ENCODE data around the gene ODAM.
"Not testable (repeated sequence)": the region's sequence is repeated elsewhere in the genome, so short reads cannot be mapped to it uniquely, and the experiment has no call there.

Gene ODAM

GRCh38 chr4:70183940-70184246, 11.6 kb upstream of the ODAM start:
- Histone ChIP-seq H3K4me1 (ENCODE audit: control insufficient read depth, insufficient read depth, low read length) (no peaks in the 10 kb centered on the region), H3K4me3 (ENCODE audit: low read depth, low read length) (no peak overlapping the region), H3K36me3 (ENCODE audit: control insufficient read depth, insufficient read depth, low read length) (no peaks in the 10 kb centered on the region), H3K9me3 (ENCODE audit: control insufficient read depth, insufficient read depth, low read length) (no peaks in the 10 kb centered on the region), H3K9ac (ENCODE audit: low read depth, low read length) (no peak overlapping the region), H3K27me3 (ENCODE audit: control insufficient read depth, insufficient read depth, low read length) (no peaks in the 10 kb centered on the region)

GRCh38 chr4:70187216-70187615, 8.3 kb upstream of the ODAM start:
- H3K27me3 ChIP-seq (ENCODE audit: control insufficient read depth, insufficient read depth, low read length): no peaks in the 10 kb centered on the region
- no peaks in the 10 kb centered on the region for H3K9me3 ChIP-seq (ENCODE audit: control insufficient read depth, insufficient read depth, low read length)
- H3K9ac ChIP-seq (ENCODE audit: low read depth, low read length): no peak overlapping the region
- no peaks in the 10 kb centered on the region for H3K36me3 ChIP-seq (ENCODE audit: control insufficient read depth, insufficient read depth, low read length)
- H3K4me1 ChIP-seq (ENCODE audit: control insufficient read depth, insufficient read depth, low read length): no peaks in the 10 kb centered on the region
- no peak overlapping the region for H3K4me3 ChIP-seq (ENCODE audit: low read depth, low read length)

GRCh38 chr4:70190579-70190978, 4.9 kb upstream of the ODAM start:
- Histone ChIP-seq H3K4me1 (ENCODE audit: control insufficient read depth, insufficient read depth, low read length) (no peaks in the 10 kb centered on the region), H3K9ac (ENCODE audit: low read depth, low read length) (no peak overlapping the region)

GRCh38 chr4:70191647-70192046, 3.9 kb upstream of the ODAM start:
- Histone ChIP-seq H3K4me1 (ENCODE audit: control insufficient read depth, insufficient read depth, low read length) (no peaks in the 10 kb centered on the region), H3K4me3 (ENCODE audit: low read depth, low read length) (no peak overlapping the region), H3K9me3 (ENCODE audit: control insufficient read depth, insufficient read depth, low read length) (no peaks in the 10 kb centered on the region), H3K9ac (ENCODE audit: low read depth, low read length) (no peak overlapping the region), H3K27me3 (ENCODE audit: control insufficient read depth, insufficient read depth, low read length) (no peaks in the 10 kb centered on the region), H3K36me3 (ENCODE audit: control insufficient read depth, insufficient read depth, low read length) (no peaks in the 10 kb centered on the region)

More at GRCh38 chr4:70190579-70190978, 4.9 kb upstream of the ODAM start:
- no peaks in the 10 kb centered on the region for H3K9me3 ChIP-seq (ENCODE audit: control insufficient read depth, insufficient read depth, low read length)
- no peaks in the 10 kb centered on the region for H3K36me3 ChIP-seq (ENCODE audit: control insufficient read depth, insufficient read depth, low read length)
- no peak overlapping the region for H3K4me3 ChIP-seq (ENCODE audit: low read depth, low read length)
- no peaks in the 10 kb centered on the region for H3K27me3 ChIP-seq (ENCODE audit: control insufficient read depth, insufficient read depth, low read length)

GRCh38 chr4:70192895-70193294, 2.6 kb upstream of the ODAM start:
- H3K9me3 ChIP-seq (ENCODE audit: control insufficient read depth, insufficient read depth, low read length): no peaks in the 10 kb centered on the region
- no peaks in the 10 kb centered on the region for H3K36me3 ChIP-seq (ENCODE audit: control insufficient read depth, insufficient read depth, low read length)
- no peaks in the 10 kb centered on the region for H3K27me3 ChIP-seq (ENCODE audit: control insufficient read depth, insufficient read depth, low read length)
- no peak overlapping the region for H3K9ac ChIP-seq (ENCODE audit: low read depth, low read length)
- no peak overlapping the region for H3K4me3 ChIP-seq (ENCODE audit: low read depth, low read length)
- H3K4me1 ChIP-seq (ENCODE audit: control insufficient read depth, insufficient read depth, low read length): no peaks in the 10 kb centered on the region

GRCh38 chr4:70196857-70197256, 1.3 kb downstream of the ODAM start:
- H3K4me1 ChIP-seq (ENCODE audit: control insufficient read depth, insufficient read depth, low read length): no peaks in the 10 kb centered on the region
- H3K4me3 ChIP-seq (ENCODE audit: low read depth, low read length): no peak overlapping the region
- H3K36me3 ChIP-seq (ENCODE audit: control insufficient read depth, insufficient read depth, low read length): no peaks in the 10 kb centered on the region
- H3K9me3 ChIP-seq (ENCODE audit: control insufficient read depth, insufficient read depth, low read length): no peaks in the 10 kb centered on the region
- no peak overlapping the region for H3K9ac ChIP-seq (ENCODE audit: low read depth, low read length)
- H3K27me3 ChIP-seq (ENCODE audit: control insufficient read depth, insufficient read depth, low read length): no peaks in the 10 kb centered on the region

GRCh38 chr4:70197842-70198241, 2.3 kb downstream of the ODAM start:
- Histone ChIP-seq H3K4me3 (ENCODE audit: low read depth, low read length) (no peak overlapping the region), H3K27me3 (ENCODE audit: control insufficient read depth, insufficient read depth, low read length) (no peaks in the 10 kb centered on the region), H3K36me3 (ENCODE audit: control insufficient read depth, insufficient read depth, low read length) (no peaks in the 10 kb centered on the region), H3K9ac (ENCODE audit: low read depth, low read length) (no peak overlapping the region), H3K4me1 (ENCODE audit: control insufficient read depth, insufficient read depth, low read length) (no peaks in the 10 kb centered on the region), H3K9me3 (ENCODE audit: control insufficient read depth, insufficient read depth, low read length) (no peaks in the 10 kb centered on the region)

GRCh38 chr4:70203601-70204000, 8.1 kb downstream of the ODAM start:
- Histone ChIP-seq H3K27me3 (ENCODE audit: control insufficient read depth, insufficient read depth, low read length) (no peaks in the 10 kb centered on the region), H3K4me1 (ENCODE audit: control insufficient read depth, insufficient read depth, low read length) (no peaks in the 10 kb centered on the region), H3K9me3 (ENCODE audit: control insufficient read depth, insufficient read depth, low read length) (no peaks in the 10 kb centered on the region), H3K36me3 (ENCODE audit: control insufficient read depth, insufficient read depth, low read length) (no peaks in the 10 kb centered on the region), H3K4me3 (ENCODE audit: low read depth, low read length) (no peak overlapping the region), H3K9ac (ENCODE audit: low read depth, low read length) (no peak overlapping the region)

- H3K36me3 ChIP-seq (ENCODE audit: control insufficient read depth, insufficient read depth, low read length); H3K9ac ChIP-seq (ENCODE audit: low read depth, low read length); H3K9me3 ChIP-seq (ENCODE audit: control insufficient read depth, insufficient read depth, low read length); H3K27me3 ChIP-seq (ENCODE audit: control insufficient read depth, insufficient read depth, low read length); H3K4me3 ChIP-seq (ENCODE audit: low read depth, low read length); H3K4me1 ChIP-seq (ENCODE audit: control insufficient read depth, insufficient read depth, low read length): not testable (repeated sequence)
These were observed 17.2 kb downstream of the ODAM start for GRCh38 chr4:70212752-70213151.

- not testable (repeated sequence) for H3K27me3 ChIP-seq (ENCODE audit: control insufficient read depth, insufficient read depth, low read length); H3K9ac ChIP-seq (ENCODE audit: low read depth, low read length); H3K9me3 ChIP-seq (ENCODE audit: control insufficient read depth, insufficient read depth, low read length); H3K4me1 ChIP-seq (ENCODE audit: control insufficient read depth, insufficient read depth, low read length); H3K4me3 ChIP-seq (ENCODE audit: low read depth, low read length); H3K36me3 ChIP-seq (ENCODE audit: control insufficient read depth, insufficient read depth, low read length)
These were observed 20.6 kb downstream of the ODAM start for GRCh38 chr4:70216109-70216508.

- H3K4me3 ChIP-seq (ENCODE audit: low read depth, low read length); H3K9ac ChIP-seq (ENCODE audit: low read depth, low read length); H3K27me3 ChIP-seq (ENCODE audit: control insufficient read depth, insufficient read depth, low read length); H3K4me1 ChIP-seq (ENCODE audit: control insufficient read depth, insufficient read depth, low read length); H3K9me3 ChIP-seq (ENCODE audit: control insufficient read depth, insufficient read depth, low read length); H3K36me3 ChIP-seq (ENCODE audit: control insufficient read depth, insufficient read depth, low read length): not testable (repeated sequence)
These were observed 21.0 kb downstream of the ODAM start for GRCh38 chr4:70216550-70216949.

- H3K27me3 ChIP-seq (ENCODE audit: control insufficient read depth, insufficient read depth, low read length); H3K9ac ChIP-seq (ENCODE audit: low read depth, low read length); H3K4me1 ChIP-seq (ENCODE audit: control insufficient read depth, insufficient read depth, low read length); H3K4me3 ChIP-seq (ENCODE audit: low read depth, low read length); H3K9me3 ChIP-seq (ENCODE audit: control insufficient read depth, insufficient read depth, low read length); H3K36me3 ChIP-seq (ENCODE audit: control insufficient read depth, insufficient read depth, low read length): not testable (repeated sequence)
These were observed 25.9 kb downstream of the ODAM start for GRCh38 chr4:70221389-70221788.

- H3K27me3 ChIP-seq (ENCODE audit: control insufficient read depth, insufficient read depth, low read length); H3K9ac ChIP-seq (ENCODE audit: low read depth, low read length); H3K4me1 ChIP-seq (ENCODE audit: control insufficient read depth, insufficient read depth, low read length); H3K9me3 ChIP-seq (ENCODE audit: control insufficient read depth, insufficient read depth, low read length); H3K36me3 ChIP-seq (ENCODE audit: control insufficient read depth, insufficient read depth, low read length); H3K4me3 ChIP-seq (ENCODE audit: low read depth, low read length): not testable (repeated sequence)
These were observed 26.3 kb downstream of the ODAM start for GRCh38 chr4:70221818-70222217.

Measured in iPS-15b (cell line).